HepG2 (cell line): ENCODE data around the gene C9orf85. TPM values are rescaled to one million over a fixed set of nuclear protein-coding genes. Genes with fewer than 3 reads are reported as not detected.

ENCODE experiments used
- BRF2 ChIP-seq: sonication (generic); formaldehyde crosslinking; IDR thresholded peaks from 2 replicates; pipeline ENCODE4 v1.8.1; 2022; ENCODE audit warnings: mild to moderate bottlenecking, missing genetic modification reagents
- E2F2 ChIP-seq: sonication (generic); formaldehyde crosslinking; IDR thresholded peaks from 2 replicates; pipeline ENCODE4 v1.4.0; 2020; ENCODE audit warnings: missing genetic modification reagents, borderline replicate concordance
- ETV6 ChIP-seq: sonication (generic); formaldehyde crosslinking; conservative IDR thresholded peaks from 2 replicates; pipeline ENCODE4 v1.4.0; 2020; ENCODE audit warnings: missing genetic modification reagents
- HDAC1 ChIP-seq: sonication (generic); formaldehyde crosslinking; IDR thresholded peaks from 2 replicates; pipeline ENCODE4 v1.5.1; 2020; ENCODE audit warnings: mild to moderate bottlenecking, missing genetic modification reagents
- KAT2B ChIP-seq: fragments of 150-350 bp; IDR thresholded peaks from 2 replicates; pipeline ENCODE4 v1.6.1; 2014; ENCODE audit warnings: low read depth, low read length, borderline replicate concordance
- PAF1 ChIP-seq: IDR thresholded peaks from 2 replicates; pipeline ENCODE4 v1.6.1; 2016; ENCODE audit warnings: missing genetic modification reagents, missing compliant biosample characterization
- PBX2 ChIP-seq: IDR thresholded peaks from 2 replicates; pipeline ENCODE4 v1.6.1; 2016; ENCODE audit warnings: control low read depth
- POLR2A ChIP-seq, 2 experiments: IDR thresholded peaks; 2 replicates each; pipeline ENCODE4 v1.6.1; 2011; ENCODE audit warnings: low read depth in 2 of 2, low read length in 2 of 2, mild to moderate bottlenecking in 1 of 2, moderate library complexity in 1 of 2; ENCODE audit not compliant: insufficient read depth in 1 of 2
- SP1 ChIP-seq, 2 experiments: fragments of 450-650 bp in 1 of 2; sonication (generic) in 1 of 2; formaldehyde crosslinking in 1 of 2; IDR thresholded peaks; 2 replicates each; pipeline versions ENCODE4 v1.4.0 to v1.6.1; 2016 to 2020; ENCODE audit warnings: missing genetic modification reagents in 1 of 2
- TFE3 ChIP-seq: IDR thresholded peaks from 2 replicates; pipeline ENCODE4 v1.6.1; 2016
- ZFX ChIP-seq: sonication (generic); formaldehyde crosslinking; IDR thresholded peaks from 2 replicates; pipeline ENCODE4 v1.4.0; 2020; ENCODE audit warnings: mild to moderate bottlenecking, low read depth, missing genetic modification reagents, moderate library complexity
- ZKSCAN5 ChIP-seq: sonication (generic); formaldehyde crosslinking; IDR thresholded peaks from 2 replicates; pipeline ENCODE4 v1.5.1; 2020; ENCODE audit warnings: mild to moderate bottlenecking, missing genetic modification reagents
- ZNF12 ChIP-seq: sonication (generic); formaldehyde crosslinking; IDR thresholded peaks from 2 replicates; pipeline ENCODE4 v1.5.0; 2020; ENCODE audit warnings: missing genetic modification reagents
- ZNF234 ChIP-seq: sonication (generic); formaldehyde crosslinking; conservative IDR thresholded peaks from 2 replicates; pipeline ENCODE4 v1.5.1; 2020; ENCODE audit warnings: mild to moderate bottlenecking, missing genetic modification reagents
- ZNF513 ChIP-seq: sonication (generic); formaldehyde crosslinking; conservative IDR thresholded peaks from 2 replicates; pipeline ENCODE4 v1.5.0; 2020; ENCODE audit warnings: missing genetic modification reagents
- ZNF605 ChIP-seq: sonication (generic); formaldehyde crosslinking; IDR thresholded peaks from 2 replicates; pipeline ENCODE4 v1.8.0; 2022; ENCODE audit warnings: mild to moderate bottlenecking, missing genetic modification reagents
- ZNF609 ChIP-seq: sonication (generic); formaldehyde crosslinking; IDR thresholded peaks from 2 replicates; pipeline ENCODE4 v1.4.0; 2020; ENCODE audit warnings: mild to moderate bottlenecking, missing genetic modification reagents, borderline replicate concordance
- polyA plus RNA-seq, 8 experiments: library from polyadenylated mRNA; depleted of rRNA in 3 of 8; stranded (reverse) in 7 of 8; unstranded in 1 of 8; fragments of >200 nt; fragmentation: Illumina TruSeq in 4 of 8; extraction: Trizol in 4 of 8; gene quantifications; 2 replicates each; pipeline versions ENCODE4 v1.2.1 to v1.2.3, GENCODE V29; 2011 to 2016; ENCODE audit warnings: low read depth in 4 of 8, missing spikeins in 1 of 8, mixed read lengths in 1 of 8; ENCODE audit not compliant: insufficient read depth in 1 of 8
- total RNA-seq, 5 experiments: library from RNA; depleted of rRNA; stranded (reverse); fragments of >200 nt; fragmentation: Illumina TruSeq; extraction: Trizol; gene quantifications; 2 replicates each; pipeline ENCODE4 v1.2.3, GENCODE V29; 2016; ENCODE audit warnings: low read depth in 1 of 5

C9orf85 gene
- total and polyA plus RNA-seq, 2 of the 13 experiments (the other 11 are each of a cell fraction or from before 2014, with no cell fraction given) = 9.9 to 13.9 TPM

GRCh38 chr9:71911061-71911907 is at the start of gene C9orf85, which contains the start of gene ABHD17B (continued):
- TF ChIP-seq KAT2B (no peak), ZFX (CRISPR knock-in tag) (peak; percentile 94), ZNF234 (CRISPR knock-in tag) (no peak), ZKSCAN5 (CRISPR knock-in tag) (no peak), ZNF12 (CRISPR knock-in tag) (peak; percentile 12; the same call in 1 of the 2 replicates), PBX2 (peak; percentile 88), POLR2A (IDR thresholded peaks at IDR 0.05; ENCODE audit: insufficient read depth in 1 of 2, low read depth in 2 of 2, low read length in 2 of 2) (peak; percentile 98 to 99), SP1 (IDR thresholded peaks at IDR 0.05) (no peak), SP1 (CRISPR knock-in tag; IDR thresholded peaks at IDR 0.05) (peak; percentile 64), BRF2 (CRISPR knock-in tag) (peak; percentile 74; the same call in 1 of the 2 replicates), ETV6 (peak; percentile 72; the same call in 1 of the 2 replicates), PAF1 (CRISPR knock-in tag) (no peak), HDAC1 (peak; percentile 56), ZNF513 (no peak), ZNF609 (CRISPR knock-in tag) (0 out of 2 replicates have a peak, but pooled peaks have one; percentile 10), TFE3 (CRISPR knock-in tag) (peak; percentile 89), ZNF605 (CRISPR knock-in tag) (peak; percentile 92), E2F2 (CRISPR knock-in tag) (no peak)
